GM21360 (cell line): Measurements from ENCODE around the gene PRRC2B.

Source experiments
- ATAC-seq: cut with Tn5 transposase; IDR thresholded peaks from one replicate; pipeline ENCODE4 v1.9.1; 2021; ENCODE audit warnings: mild to moderate bottlenecking, moderate library complexity; ENCODE audit not compliant: unreplicated experiment

The PRRC2B gene

DNA sequence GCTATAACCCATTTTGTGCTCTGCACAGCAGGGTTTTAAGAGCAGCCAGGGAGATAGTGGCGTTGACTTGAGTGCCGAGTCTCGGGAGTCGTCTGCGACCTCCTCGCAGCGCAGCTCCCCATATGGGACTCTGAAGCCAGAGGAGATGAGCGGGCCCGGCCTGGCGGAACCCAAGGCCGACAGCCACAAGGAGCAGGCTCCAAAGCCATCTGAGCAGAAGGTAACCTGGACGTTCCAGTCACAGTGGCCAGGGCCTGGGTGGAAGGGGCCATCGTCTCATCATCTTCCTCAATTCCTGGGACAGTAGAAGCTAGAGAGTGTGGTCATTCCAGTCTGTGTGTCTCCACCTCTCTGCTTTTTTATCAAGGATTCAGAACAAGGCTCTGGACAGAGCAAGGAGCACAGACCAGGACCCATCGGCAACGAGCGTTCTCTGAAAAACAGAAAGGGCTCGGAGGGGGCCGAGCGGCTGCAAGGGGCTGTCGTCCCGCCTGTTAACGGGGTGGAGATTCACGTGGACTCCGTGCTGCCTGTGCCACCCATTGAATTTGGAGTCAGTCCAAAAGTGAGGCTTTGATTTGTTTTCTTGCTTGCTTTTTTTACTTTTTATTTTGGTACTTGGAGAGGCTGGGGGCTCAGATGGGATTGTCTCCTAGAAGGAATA, 88.6 kb downstream of the PRRC2B start:
- no peak for ATAC-seq

DNA sequence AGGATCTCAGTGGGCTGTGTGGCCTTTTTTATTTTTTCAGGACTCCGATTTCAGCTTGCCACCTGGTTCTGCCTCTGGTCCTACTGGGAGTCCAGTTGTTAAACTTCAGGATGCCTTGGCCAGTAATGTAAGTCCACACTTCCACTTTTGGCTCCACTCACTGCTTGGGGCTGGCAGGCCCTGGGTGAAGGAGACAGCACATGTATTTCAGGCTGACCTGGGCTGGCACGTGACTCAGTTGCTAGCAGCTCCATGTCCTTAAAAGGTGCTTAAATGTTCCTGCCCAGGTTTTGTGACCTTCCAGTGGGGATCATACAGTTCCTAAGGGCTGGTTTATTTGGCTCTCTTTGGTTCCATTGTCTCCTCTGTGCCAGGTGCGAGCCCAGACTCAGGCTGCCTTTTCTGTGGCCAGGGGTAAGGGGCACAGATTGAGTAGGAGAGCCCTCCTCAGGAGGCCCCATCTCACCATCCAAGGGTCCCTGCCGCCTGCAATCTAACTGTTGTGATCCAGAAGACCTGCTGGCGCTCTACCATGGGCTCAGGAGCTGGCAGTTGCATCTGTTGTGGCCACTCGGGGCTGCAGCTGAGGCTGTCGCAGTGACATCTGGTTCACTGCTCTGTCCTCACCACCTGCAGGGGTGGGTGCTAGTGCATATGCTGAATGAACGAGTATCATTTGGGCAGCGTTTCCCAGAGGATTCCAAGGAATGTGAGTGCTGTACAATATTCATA, 89.6 kb downstream of the PRRC2B start:
- no peak for ATAC-seq

DNA sequence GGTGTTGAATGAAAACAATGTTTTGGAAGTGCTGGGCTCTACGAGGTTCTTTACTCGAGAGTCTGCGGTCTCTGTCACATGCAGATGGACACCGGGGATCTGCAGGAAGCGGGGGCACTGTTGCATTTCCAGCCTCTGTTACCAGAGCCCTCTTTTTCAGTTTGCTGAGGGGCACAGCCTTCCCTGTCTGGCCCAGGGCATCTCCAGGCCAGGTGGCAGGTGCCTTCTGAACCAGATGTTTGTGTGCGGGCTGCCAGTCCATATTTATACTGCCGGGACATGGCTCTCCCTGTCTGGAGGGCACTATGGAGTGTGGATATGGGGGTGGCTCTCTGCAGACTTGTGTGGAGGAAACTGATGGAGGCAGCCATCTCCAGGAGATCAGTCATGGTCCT, 90.2 kb downstream of the PRRC2B start:
- no peak for ATAC-seq

DNA sequence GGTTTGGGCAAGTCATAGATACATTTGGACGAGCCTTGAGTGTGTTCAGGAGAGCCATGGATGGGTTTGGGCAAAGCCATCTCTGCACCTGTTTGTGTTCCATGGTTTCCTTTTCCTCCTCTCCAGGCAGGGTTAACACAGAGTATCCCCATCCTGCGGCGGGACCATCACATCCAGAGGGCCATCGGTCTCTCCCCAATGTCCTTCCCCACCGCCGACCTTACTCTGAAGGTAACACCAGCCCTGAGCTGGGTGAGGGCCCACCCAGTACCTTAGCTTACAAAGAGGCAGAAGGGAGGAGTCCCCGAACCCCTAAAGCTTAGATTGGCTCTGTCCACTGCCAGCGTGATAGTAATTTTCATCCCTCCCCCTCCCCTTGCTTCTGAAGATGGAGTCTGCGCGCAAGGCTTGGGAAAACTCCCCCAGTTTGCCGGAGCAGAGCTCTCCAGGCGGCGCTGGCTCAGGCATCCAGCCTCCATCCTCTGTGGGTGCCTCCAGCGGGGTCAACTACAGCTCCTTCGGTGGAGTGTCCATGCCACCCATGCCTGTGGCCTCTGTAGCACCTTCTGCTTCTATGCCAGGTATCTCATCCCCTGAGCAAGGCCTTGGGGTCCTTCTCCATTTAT, 90.8 kb downstream of the PRRC2B start:
- ATAC-seq, result no peak

DNA sequence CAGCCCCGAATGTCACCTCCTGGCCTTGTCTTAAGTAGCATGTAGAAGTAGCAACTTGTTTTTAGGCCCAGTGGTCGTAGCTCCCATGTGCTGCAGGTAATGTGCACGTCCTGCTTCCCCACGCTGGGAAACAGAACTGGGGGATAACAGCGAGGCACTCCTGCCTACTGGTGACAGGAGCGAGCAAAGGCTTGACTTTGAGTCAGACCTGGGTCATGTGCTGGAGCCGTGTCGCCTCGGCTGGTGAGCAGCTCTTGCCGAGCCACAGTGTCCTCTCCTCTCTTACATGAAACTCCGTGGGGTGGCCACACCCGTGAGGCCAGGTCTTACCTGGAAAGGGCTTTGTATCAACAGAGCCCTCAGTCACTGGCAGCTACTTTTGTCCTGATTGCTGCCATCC, 91.3 kb downstream of the PRRC2B start:
- ATAC-seq, result no peak

DNA sequence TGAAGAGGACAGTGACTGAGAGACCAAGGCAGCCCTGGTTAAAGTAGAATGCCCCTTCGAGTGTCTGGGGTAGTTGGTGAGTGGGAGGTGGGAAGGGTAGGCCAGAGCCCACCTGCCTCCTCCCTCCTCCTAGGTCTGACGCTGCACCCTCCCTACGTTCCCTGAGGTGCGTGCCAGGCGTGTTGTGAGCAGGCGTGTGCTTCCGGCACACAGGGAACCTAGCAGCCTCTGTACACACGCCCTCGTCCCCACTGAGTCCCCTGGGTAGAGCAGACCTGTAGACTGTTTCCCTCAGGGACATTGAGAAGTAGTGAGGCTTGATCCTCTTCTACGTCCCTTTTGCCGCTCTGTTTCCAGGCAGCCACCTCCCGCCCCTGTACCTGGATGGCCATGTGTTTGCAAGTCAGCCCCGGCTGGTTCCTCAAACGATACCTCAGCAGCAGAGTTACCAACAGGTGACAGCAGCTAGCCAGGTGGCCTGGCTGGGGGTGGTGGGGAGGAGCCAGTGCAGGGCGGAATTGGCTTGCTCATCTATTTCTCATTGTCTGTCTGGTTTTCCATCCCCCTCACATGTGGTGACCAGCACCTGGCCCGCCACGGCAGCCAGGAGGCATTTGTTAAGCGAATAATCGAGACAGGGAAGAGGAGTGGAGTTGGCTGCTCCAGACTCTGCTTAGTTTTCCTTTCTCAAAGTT, 92.0 kb downstream of the PRRC2B start:
- no peak for ATAC-seq

DNA sequence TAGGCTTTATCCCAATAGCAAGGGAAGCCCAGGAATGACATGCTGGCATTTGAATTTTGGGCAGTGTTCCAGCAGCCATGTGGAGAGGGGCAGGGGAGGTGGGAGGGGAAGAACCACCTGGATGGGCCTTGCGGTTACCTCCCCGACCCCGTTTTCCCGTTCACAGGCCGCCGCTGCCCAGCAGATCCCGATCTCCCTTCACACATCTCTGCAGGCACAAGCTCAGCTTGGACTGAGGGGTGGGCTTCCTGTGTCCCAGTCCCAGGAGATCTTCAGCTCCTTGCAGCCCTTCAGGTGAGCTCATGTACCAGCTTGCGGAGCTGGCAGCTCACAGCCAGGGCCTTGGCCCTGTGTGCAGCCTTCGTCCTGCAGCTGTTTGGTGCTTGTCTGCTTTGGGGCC, 93.1 kb downstream of the PRRC2B start:
- no peak for ATAC-seq

DNA sequence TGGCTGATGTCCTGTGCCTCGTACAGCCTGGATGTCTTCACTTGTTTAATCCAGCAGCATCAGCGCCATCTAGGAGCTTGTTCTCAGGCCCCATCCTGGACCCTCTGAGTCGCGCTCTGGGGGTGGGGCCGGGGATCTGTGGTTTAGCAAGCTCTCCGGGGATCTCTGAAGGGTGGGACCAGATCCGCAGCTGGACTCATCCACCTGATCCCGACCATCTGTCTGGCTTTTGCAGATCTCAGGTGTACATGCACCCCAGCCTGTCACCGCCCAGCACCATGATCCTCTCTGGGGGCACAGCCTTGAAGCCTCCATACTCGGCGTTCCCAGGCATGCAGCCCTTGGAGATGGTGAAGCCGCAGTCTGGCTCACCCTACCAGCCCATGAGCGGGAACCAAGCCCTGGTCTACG, 93.7 kb downstream of the PRRC2B start:
- no peak for ATAC-seq

DNA sequence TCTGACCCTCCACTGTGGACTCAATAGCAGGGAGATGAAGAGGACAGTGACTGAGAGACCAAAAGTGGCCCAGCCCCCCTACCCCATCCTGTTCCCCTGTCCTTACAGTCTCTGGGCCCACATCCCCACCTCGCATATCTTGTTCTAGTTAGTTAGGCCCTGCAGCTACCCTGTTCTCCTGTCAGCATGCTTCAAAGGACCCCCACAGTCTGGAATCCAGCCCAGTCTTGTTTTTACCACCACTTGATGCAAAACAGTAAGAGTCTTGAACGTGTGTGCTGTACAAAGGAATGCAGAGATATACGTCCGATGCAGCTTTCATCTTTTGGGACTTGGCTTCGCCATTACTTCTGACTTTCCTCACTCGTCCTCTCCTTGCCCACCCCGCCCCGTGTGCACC, 96.6 kb downstream of the PRRC2B start:
- ATAC-seq, result no peak

DNA sequence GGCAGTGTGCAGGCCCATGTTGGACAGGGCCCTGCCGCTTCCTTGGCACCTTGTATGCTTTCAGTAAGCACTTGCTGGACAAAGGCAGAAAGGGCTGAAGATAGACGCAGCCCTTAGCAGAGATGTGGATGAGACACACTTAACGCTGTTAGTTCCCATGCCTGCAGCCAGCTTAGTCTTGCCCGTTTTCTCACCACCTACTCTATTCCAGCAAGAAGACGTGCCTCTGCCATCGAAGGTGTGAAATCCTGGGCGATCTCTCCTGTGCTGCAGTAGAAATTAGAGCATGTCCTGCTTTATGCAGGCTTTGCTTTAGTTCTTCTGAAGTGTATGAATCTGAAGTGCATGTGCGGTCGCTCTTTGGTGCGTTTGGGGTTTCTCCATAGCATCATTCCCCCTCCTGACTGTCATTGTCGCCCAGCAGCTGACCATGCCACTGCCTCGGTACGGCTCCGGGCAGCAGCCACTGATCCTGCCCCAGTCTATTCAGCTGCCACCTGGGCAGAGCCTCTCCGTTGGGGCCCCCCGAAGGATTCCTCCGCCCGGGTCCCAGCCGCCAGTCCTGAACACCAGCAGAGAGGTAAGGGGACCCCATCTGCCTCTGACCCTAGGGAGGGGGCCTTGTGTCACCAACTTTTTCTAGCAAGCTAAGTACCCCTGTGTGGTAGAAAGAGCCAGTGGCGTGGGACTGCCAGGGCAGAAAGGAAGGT, 97.3 kb downstream of the PRRC2B start:
- no peak for ATAC-seq

DNA sequence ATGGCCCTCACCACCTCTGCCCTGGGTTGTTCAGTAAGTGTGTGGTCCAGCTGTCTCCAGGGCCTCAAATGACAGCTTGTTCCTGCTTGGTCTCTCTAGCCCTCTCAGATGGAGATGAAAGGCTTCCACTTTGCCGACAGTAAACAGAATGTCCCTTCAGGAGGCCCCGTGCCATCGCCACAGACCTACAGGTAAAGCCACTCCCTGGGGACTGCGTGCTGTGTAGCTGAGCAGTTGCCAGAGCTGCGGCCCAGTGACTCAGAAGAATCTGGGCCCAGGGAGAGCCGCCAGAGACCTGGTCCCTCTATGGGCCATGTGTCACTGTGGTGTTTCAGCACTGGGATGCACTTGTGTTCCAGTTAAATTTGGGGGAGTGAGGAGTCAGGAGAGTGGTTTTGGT, 98.2 kb downstream of the PRRC2B start:
- no peak for ATAC-seq

DNA sequence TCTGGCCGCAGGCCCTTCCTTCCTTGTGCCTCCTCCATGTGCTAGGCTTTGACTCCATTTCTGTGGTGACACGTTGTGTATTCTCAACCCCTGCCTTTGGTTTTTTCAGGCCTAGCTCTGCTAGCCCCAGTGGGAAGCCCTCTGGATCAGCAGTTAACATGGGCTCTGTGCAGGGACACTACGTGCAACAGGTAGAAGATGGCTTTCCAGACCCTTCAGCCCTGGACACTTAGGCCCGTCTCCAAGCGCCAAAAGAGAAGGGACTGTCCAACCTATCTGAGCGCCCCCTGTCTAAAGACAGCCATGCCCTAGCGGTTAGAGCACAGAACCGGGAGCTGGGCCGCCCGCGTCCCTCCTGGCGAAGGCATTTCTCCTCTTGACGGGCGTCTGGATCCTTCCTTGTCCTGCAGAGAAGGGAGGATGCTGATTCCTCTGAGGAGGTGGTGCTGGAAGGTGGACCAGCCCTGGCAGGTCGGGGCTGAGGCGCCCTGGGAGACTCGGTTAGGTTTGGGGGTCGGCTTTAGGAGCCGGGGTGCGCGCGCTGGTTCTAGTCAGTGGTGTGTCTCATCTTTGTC, 100.5 kb downstream of the PRRC2B start:
- ATAC-seq, result no peak

DNA sequence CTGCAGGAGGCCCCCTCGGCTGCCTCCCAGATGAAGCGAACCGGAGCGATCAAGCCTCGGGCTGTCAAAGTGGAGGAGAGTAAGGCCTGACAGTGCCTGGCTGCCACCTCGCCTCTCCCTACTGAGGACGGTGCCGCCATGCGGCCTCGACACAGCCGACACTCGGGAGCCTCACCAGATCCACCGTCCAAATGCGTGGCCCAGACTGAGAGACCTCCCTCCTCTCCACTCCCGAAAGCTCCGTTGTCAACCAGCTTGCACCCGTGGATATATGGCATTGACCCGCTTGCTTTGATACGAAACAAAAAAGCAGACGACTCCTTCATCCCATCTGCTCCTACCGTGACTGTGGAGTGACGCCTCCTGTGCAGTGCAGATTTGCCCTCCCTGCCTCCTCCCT, 101.9 kb downstream of the PRRC2B start:
- no peak for ATAC-seq

DNA sequence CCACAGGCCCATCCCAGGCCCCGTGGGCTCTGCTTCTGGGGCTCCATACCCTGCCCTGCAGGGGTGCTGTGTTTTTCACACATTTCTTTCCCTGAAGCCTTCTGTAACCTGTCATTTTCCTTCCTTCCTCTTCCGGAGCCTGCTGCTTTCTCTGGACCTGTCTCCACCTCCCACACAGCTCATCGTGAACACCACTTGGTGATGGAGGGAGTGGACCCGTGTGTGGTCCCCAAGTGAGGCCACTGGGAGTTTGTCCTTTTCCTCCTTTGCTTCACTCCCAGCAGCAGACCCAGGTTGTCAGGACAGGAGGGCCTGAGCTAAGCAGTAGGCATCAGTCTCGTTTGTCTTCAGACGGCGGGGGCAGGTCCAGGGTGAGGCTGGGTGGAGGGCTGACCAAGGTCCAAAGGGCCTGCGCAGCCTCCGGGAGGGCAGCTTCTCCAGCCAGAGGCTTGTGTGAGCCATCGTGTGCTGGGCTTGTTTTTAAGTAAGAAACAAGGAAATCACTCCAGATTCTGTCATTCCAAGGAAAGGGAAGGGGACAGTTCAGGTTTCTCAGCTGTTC, 103.0 kb downstream of the PRRC2B start:
- no peak for ATAC-seq

DNA sequence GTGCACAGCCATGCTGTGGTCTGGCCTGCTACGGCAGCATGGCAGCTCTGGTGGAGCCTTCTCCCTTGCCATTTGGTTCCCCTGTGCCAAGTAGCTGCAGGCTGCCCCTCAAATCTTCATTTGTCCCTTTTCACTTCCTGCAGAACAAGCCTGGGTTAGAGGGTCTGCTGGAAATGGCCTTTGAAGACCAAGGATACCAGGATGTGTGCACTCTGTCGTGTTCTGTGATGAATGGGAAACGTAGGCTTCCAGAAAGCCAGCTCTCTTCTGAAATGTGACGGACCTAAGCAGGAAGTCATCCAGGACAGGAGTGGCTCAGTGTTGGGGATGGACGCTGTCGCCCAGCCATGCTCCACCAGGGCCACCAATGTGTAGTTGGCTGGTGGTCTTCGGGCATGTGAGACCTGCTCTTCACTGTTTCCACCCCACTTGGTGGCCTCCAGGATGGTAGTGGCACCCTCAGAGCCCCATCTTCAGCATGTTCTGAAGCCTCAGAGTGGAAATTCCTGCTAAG, 105.4 kb downstream of the PRRC2B start:
- no peak for ATAC-seq

DNA sequence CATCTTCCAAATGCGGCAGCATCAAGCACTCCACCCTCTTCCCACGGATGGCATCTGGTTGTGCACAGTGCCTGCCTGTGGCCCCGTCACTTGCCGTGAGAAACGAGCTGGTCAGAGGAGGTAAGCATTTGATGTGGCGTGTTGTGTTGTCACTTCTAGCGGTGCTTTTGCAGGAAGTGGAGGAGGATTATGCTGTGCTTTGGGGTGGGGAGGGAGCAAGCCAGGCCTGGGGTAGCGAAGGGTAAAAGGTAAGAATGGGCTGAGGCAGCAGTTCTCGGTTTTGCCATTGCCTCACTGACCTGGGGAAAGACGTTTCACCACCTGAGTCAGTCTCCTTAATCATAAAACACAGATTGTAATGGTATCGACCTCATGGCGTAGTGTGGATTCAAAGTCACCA, 106.5 kb downstream of the PRRC2B start:
- ATAC-seq, result no peak

DNA sequence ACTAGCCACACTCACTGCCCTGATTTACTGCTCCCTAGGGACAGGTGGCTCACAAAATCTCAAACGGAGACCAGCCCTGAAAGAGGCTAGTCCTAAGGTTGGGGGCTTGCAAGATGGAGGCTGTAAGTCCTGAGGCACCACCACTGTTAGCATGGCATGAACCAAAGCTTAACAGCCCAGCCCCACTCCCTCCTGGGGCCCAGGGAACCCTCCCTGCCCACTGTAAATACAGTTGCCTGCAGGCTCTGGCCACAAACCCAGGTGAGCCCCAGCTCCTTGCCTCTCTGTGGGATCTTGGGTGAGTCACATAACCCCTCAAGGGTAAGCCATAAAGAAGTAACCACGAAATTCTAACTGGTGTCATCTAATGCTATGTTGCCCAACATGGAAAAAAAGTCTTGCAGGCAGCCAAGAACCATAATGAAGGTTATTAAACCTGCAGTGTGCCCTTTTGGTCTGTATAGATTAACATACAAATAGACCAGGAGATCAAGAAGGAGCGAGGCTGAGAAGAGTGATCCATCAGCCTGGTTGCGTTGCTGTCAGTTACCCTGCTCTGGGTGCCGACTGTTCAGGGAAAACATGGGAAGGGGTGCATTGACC, 107.2 kb downstream of the PRRC2B start:
- ATAC-seq, result no peak

DNA sequence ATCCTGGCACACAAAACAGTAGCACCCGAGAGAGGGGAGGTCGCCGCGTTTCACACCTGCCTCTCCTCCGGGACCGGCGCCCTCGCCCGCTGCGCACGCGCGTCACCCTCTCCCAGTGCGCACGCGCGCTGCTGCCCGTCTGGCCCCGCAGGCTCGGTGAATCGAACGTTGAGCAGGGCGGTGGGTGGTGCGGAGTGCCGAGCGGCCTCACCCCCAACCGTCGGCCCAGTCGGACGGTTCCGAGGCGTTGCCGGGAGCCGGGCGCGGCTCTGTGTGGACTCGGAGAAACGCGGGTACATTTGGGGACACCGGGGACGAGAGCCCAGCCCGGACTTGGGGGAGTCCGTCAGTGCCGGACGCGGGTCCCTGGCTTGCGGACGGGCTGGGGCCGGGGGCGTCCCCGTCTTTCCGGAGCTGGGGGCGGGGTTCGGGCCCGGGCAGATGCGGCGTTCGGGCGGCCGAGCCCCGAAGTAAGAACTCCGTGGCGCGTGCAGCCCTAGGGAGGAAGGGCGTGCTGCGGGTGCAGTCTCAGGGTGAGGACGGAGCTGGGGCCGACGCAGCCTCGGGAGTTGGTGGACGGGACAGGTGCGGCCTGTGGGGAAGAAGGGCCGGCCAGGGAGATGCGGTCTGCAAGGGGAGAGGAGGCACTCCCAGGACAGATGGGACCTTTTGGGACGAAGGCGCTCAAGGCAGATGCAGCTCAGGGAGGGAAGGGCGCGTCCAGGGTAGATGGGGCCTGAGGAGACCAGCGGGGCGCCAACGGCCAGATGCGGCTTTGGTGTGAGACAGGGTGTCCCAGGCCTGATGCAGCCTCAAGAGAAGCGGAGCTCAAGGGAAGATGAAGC, 109.1 kb downstream of the PRRC2B start, which contains the start of gene POMT1:
TSS of gene POMT1 (plus strand) at position 138 of the 845 bp plus-strand sequence. CDS start 1,301 bp downstream, outside the sequence.
- ATAC-seq, result peak; percentile 67
